DMS153 treated with DMSO at 0.1 percent for 48 hours (cell line): ENCODE measurements around the gene FAM78B.

ENCODE experiments used
- DNase-seq: peaks from one replicate; lab custom pipeline; 2025; ENCODE audit not compliant: unreplicated experiment; lab: John Stamatoyannopoulos, UW

Gene FAM78B

GRCh38 chr1:166164995-166165660 is 1.7 kb downstream of the FAM78B start:
- no peak for DNase-seq

GRCh38 chr1:166164646-166164994 is 2.2 kb downstream of the FAM78B start:
- no peak for DNase-seq

GRCh38 chr1:166159656-166160055 is 7.1 kb downstream of the FAM78B start:
- DNase-seq, result no peak

- no peak for DNase-seq
These were observed 10.1 kb downstream of the FAM78B start for GRCh38 chr1:166156674-166157073.

GRCh38 chr1:166155108-166155507 is 11.7 kb downstream of the FAM78B start:
- no peak for DNase-seq

- DNase-seq, result no peak
These were observed 13.1 kb downstream of the FAM78B start for GRCh38 chr1:166153525-166154314.

- no peak for DNase-seq
These were observed 13.8 kb downstream of the FAM78B start for GRCh38 chr1:166152978-166153377.

GRCh38 chr1:166151804-166152203 is 15.0 kb downstream of the FAM78B start:
- DNase-seq, result no peak

GRCh38 chr1:166145499-166145898 is 21.3 kb downstream of the FAM78B start:
- no peak for DNase-seq

- DNase-seq, result no peak
These were observed 24.8 kb downstream of the FAM78B start for GRCh38 chr1:166141969-166142368.

GRCh38 chr1:166140251-166140650 is 26.6 kb downstream of the FAM78B start:
- no peak for DNase-seq

- no peak for DNase-seq
These were observed 27.1 kb downstream of the FAM78B start for GRCh38 chr1:166139735-166140134.

GRCh38 chr1:166136699-166137401 is 30.0 kb downstream of the FAM78B start:
- no peak for DNase-seq

- no peak for DNase-seq
These were observed 30.6 kb downstream of the FAM78B start for GRCh38 chr1:166136222-166136621.

GRCh38 chr1:166133857-166134256 is 32.9 kb downstream of the FAM78B start:
- no peak for DNase-seq

- DNase-seq, result no peak
These were observed 33.4 kb downstream of the FAM78B start for GRCh38 chr1:166133276-166133841.

- no peak for DNase-seq
These were observed 34.3 kb downstream of the FAM78B start for GRCh38 chr1:166132496-166132895.

- DNase-seq, result no peak
These were observed 37.8 kb downstream of the FAM78B start for GRCh38 chr1:166129006-166129405.

- no peak for DNase-seq
These were observed 38.6 kb downstream of the FAM78B start for GRCh38 chr1:166128195-166128594.

- DNase-seq, result no peak
These were observed 39.8 kb downstream of the FAM78B start for GRCh38 chr1:166127003-166127402.

GRCh38 chr1:166122873-166123466 is 43.8 kb downstream of the FAM78B start:
- no peak for DNase-seq
